GM23338 (cell line): ENCODE data around the gene SELENOO.

ENCODE experiments used
- EZH2 ChIP-seq: fragments of 200-600 bp; sonication (generic); IDR thresholded peaks from one replicate; pipeline ENCODE4 v1.8.0; 2017; ENCODE audit warnings: antibody characterized with exemption, mild to moderate bottlenecking, low read depth; ENCODE audit not compliant: unreplicated experiment
- TF ChIP-seq, protein P1 (sequence below), 2 experiments: fragments of 200-600 bp in 1 of 2; sonication (generic) in 1 of 2; conservative IDR thresholded peaks; 2 replicates each; pipeline versions ENCODE4 v1.5.1 to v1.6.1; 2016 to 2017; ENCODE audit warnings: antibody characterized with exemption in 2 of 2, low read depth in 2 of 2, mild to moderate bottlenecking in 2 of 2, moderate library complexity in 1 of 2
- TF ChIP-seq, protein P2 (sequence below): IDR thresholded peaks from 2 replicates; pipeline ENCODE4 v1.6.1; 2016; ENCODE audit warnings: antibody characterized with exemption

DNA sequence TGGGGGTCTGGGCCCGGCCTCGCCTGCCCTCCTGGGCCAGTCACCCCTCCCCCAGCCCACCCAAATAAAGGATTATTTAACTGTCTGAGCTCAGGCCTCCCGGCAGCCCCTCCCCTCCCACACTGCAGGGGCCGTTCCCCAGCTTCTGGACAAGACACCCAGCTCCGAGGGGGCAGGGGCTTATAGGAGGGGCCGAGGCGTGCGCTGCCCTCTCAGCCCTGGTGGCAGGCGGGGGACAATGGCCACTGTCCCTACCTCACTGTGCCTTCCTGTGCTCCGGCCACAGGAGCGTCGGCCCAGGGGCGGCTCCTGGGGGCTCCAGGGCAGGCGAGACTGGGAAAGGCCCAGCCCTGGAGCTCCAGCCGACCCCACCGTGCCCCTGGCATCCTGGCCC lies 2.2 kb upstream of the SELENOO start:
- TF ChIP-seq, protein P1, sequence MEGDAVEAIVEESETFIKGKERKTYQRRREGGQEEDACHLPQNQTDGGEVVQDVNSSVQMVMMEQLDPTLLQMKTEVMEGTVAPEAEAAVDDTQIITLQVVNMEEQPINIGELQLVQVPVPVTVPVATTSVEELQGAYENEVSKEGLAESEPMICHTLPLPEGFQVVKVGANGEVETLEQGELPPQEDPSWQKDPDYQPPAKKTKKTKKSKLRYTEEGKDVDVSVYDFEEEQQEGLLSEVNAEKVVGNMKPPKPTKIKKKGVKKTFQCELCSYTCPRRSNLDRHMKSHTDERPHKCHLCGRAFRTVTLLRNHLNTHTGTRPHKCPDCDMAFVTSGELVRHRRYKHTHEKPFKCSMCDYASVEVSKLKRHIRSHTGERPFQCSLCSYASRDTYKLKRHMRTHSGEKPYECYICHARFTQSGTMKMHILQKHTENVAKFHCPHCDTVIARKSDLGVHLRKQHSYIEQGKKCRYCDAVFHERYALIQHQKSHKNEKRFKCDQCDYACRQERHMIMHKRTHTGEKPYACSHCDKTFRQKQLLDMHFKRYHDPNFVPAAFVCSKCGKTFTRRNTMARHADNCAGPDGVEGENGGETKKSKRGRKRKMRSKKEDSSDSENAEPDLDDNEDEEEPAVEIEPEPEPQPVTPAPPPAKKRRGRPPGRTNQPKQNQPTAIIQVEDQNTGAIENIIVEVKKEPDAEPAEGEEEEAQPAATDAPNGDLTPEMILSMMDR (conservative IDR thresholded peaks at IDR 0.05; ENCODE audit: low read depth in 2 of 2): no peak
- TF ChIP-seq, protein P2, sequence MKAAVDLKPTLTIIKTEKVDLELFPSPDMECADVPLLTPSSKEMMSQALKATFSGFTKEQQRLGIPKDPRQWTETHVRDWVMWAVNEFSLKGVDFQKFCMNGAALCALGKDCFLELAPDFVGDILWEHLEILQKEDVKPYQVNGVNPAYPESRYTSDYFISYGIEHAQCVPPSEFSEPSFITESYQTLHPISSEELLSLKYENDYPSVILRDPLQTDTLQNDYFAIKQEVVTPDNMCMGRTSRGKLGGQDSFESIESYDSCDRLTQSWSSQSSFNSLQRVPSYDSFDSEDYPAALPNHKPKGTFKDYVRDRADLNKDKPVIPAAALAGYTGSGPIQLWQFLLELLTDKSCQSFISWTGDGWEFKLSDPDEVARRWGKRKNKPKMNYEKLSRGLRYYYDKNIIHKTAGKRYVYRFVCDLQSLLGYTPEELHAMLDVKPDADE: no peak
- no peak for TF ChIP-seq EZH2
